ENCODE data around the gene NTN5. TPM values are rescaled to one million over a fixed set of nuclear protein-coding genes. Genes with fewer than 3 reads are reported as not detected.

Gene NTN5
- total and polyA plus RNA-seq, 9 of the 15 experiments (the other 6 are each of a cell fraction or from before 2014, with no cell fraction given), result not detected

GRCh38 chr19:48618916-48619691, 53.7 kb downstream of the NTN5 start, which contains the start of the genes RPL18 and SPHK2 (continued):
- peak in 1 of 2 experiments; percentile 73; a peak in 1 of 4 replicates for TF ChIP-seq ZMIZ1 (IDR thresholded peaks at IDR 0.05; ENCODE audit: low read depth in 2 of 2, low read length in 2 of 2)
- TF ChIP-seq GATA2 (CRISPR knock-in tag; IDR thresholded peaks at IDR 0.05), result peak; percentile 60; the same call in 1 of the 2 replicates

- Histone ChIP-seq H4K20me1 (replicated peaks; ENCODE audit: control insufficient read depth, insufficient read depth, low read length) (peaks cover 37% of the 10 kb centered on the region), H3K4me1 (replicated peaks in 1 of 2; ENCODE audit: control insufficient read depth in 2 of 2, insufficient read depth in 2 of 2, low read length in 2 of 2) (peaks cover 33 to 58% of the 10 kb centered on the region in 2 experiments; a peak in 4 of 5 replicates), H3K9me1 (ENCODE audit: control insufficient read depth, insufficient read depth, low read length) (peaks cover 11% of the 10 kb centered on the region), H3K27ac (ENCODE audit: extremely low read depth, low read depth, low read length) (peak overlapping the region; percentile 78), H3K4me2 (ENCODE audit: insufficient read depth, low read length) (peak overlapping the region; percentile 91), H3K9ac (ENCODE audit: insufficient read depth in 1 of 2, low read depth in 2 of 2, low read length in 2 of 2) (peak overlapping the region; percentile 94 to 95), H3K4me3 (peak overlapping the region; percentile 64), H3K9me3 (replicated peaks; ENCODE audit: control insufficient read depth, insufficient read depth, low read depth, low read length) (no peaks in the 10 kb centered on the region), H3K79me2 (ENCODE audit: control insufficient read depth, insufficient read depth, low read length) (peaks cover 44% of the 10 kb centered on the region), H3K27me3 (ENCODE audit: control insufficient read depth in 2 of 2, insufficient read depth in 2 of 2, low read length in 2 of 2) (no peaks in the 10 kb centered on the region), H3K36me3 (ENCODE audit: control insufficient read depth, insufficient read depth, low read length) (peaks cover 38% of the 10 kb centered on the region; the same call in 2 of the 3 replicates), H2AFZ (ENCODE audit: low read depth, low read length) (no peak overlapping the region)
- intact Hi-C loops (cut with micrococcal nuclease), result no loop called here
- DNase-seq (ENCODE audit: extremely low read depth in 1 of 4, low spot score in 3 of 4) (no peak), FAIRE-seq (peak; percentile 64), ATAC-seq (no peak)
- in situ Hi-C loops (cut with MboI), result no loop called here
- ChIA-PET CTCF (ENCODE audit: low intra/inter-chr PET ratio) (no interaction called here), POLR2A (interaction anchor here (0.6 to 4.7 kb wide), 18 partner anchors 9 to 224 kb away, joined by 3 to 85 read pairs (median 4); partner anchors contain the start of genes DBP and SPACA4)
- WGBS (ENCODE audit: insufficient coverage, low coverage, missing lambda C conversion rate), result under 1% methylated on average over 18 of the region's 18 CpGs
- BruUV-seq (replicated peaks), result TSS peak; percentile 76
- TF ChIP-seq SIN3A (IDR thresholded peaks at IDR 0.05; ENCODE audit: borderline replicate concordance in 2 of 2, control insufficient read depth in 1 of 2, low read depth in 2 of 2, low read length in 2 of 2), result peak in 1 of 2 experiments; percentile 85; a peak in 1 of 4 replicates
- no peak for TF ChIP-seq TCF3 (CRISPR knock-in tag; IDR thresholded peaks at IDR 0.05)
- 0 out of 2 replicates have a peak, but pooled peaks have one; percentile 23 for TF ChIP-seq ZNF232 (CRISPR knock-in tag; IDR thresholded peaks at IDR 0.05)
- no peak for TF ChIP-seq ZNF507 (tag; conservative IDR thresholded peaks at IDR 0.05)
- no peak for TF ChIP-seq NR2F6 (CRISPR knock-in tag; IDR thresholded peaks at IDR 0.05)
- 0 out of 2 replicates have a peak, but pooled peaks have one; percentile 19 for TF ChIP-seq CEBPG (CRISPR knock-in tag; IDR thresholded peaks at IDR 0.05)
- no peak for TF ChIP-seq CEBPG (tag; conservative IDR thresholded peaks at IDR 0.05 in 1 of 2, IDR thresholded peaks at IDR 0.05 in 1 of 2)
- TF ChIP-seq ZNF398 (CRISPR knock-in tag; IDR thresholded peaks at IDR 0.05), result no peak
- TF ChIP-seq MYBL2 (IDR thresholded peaks at IDR 0.05; ENCODE audit: low read depth), result no peak
- TF ChIP-seq MYBL2 (CRISPR knock-in tag; IDR thresholded peaks at IDR 0.05; ENCODE audit: borderline replicate concordance), result no peak
Measured at GRCh38 chr19:48618278-48618915, 54.4 kb downstream of the NTN5 start.
